H7 (cell line): ENCODE measurements around the gene SH3BP5L. TPM values are rescaled to one million over a fixed set of nuclear protein-coding genes. Genes with fewer than 3 reads are reported as not detected.

Experiments
- DNase-seq: peaks from one replicate; pipeline ENCODE4 v3.0.0; 2012
- H3K27me3 ChIP-seq: 2 replicates; pipeline ENCODE4 v1.6.0; 2011; ENCODE audit warnings: mild to moderate bottlenecking, low read length; ENCODE audit not compliant: control insufficient read depth, insufficient read depth
- H3K36me3 ChIP-seq: replicated peaks from 2 replicates; pipeline ENCODE4 v1.5.1; 2011; ENCODE audit warnings: low read length; ENCODE audit not compliant: control insufficient read depth, insufficient read depth
- H3K4me3 ChIP-seq: 2 replicates; pipeline ENCODE4 v1.5.1; 2011; ENCODE audit warnings: low read depth, mild to moderate bottlenecking, control low read depth, low read length, moderate library complexity; ENCODE audit not compliant: insufficient read depth
- total RNA-seq: library from RNA; depleted of rRNA; stranded (reverse); fragments of >200 nt; shearing (Covaris generic); gene quantifications from 2 replicates; pipeline ENCODE4 v1.2.3, GENCODE V29; 2014

SH3BP5L gene
- total RNA-seq, 1 experiment from 2014 or later: 38.2 TPM

- no peak overlapping the region for H3K4me3 ChIP-seq
- peak; percentile 56 for DNase-seq
- peaks cover 22% of the 10 kb centered on the region for H3K36me3 ChIP-seq
- H3K27me3 ChIP-seq: peaks cover 13% of the 10 kb centered on the region
Observed at GRCh38 chr1:248857201-248857600, 31.5 kb upstream of the SH3BP5L start.

GRCh38 chr1:248856176-248856575 is 30.5 kb upstream of the SH3BP5L start:
- Histone ChIP-seq H3K36me3 (peaks cover 22% of the 10 kb centered on the region), H3K27me3 (peaks cover 5% of the 10 kb centered on the region), H3K4me3 (no peak overlapping the region)
- DNase-seq: no peak

GRCh38 chr1:248855580-248855979 is 29.9 kb upstream of the SH3BP5L start:
- peaks cover 2% of the 10 kb centered on the region; the same call in 1 of the 2 replicates for H3K27me3 ChIP-seq
- DNase-seq: no peak
- H3K4me3 ChIP-seq: no peak overlapping the region
- H3K36me3 ChIP-seq: peaks cover 22% of the 10 kb centered on the region

GRCh38 chr1:248853663-248854375 is 28.1 kb upstream of the SH3BP5L start:
- no peak for DNase-seq
- H3K4me3 ChIP-seq: no peak overlapping the region
- peaks cover 2% of the 10 kb centered on the region; the same call in 1 of the 2 replicates for H3K27me3 ChIP-seq
- peaks cover 31% of the 10 kb centered on the region for H3K36me3 ChIP-seq

- Histone ChIP-seq H3K27me3 (no peaks in the 10 kb centered on the region; the same call in 1 of the 2 replicates), H3K4me3 (no peak overlapping the region), H3K36me3 (peaks cover 32% of the 10 kb centered on the region)
- no peak for DNase-seq
Observed at GRCh38 chr1:248852481-248853405, 27.0 kb upstream of the SH3BP5L start.

GRCh38 chr1:248851390-248851789 is 25.7 kb upstream of the SH3BP5L start:
- H3K36me3 ChIP-seq: peaks cover 34% of the 10 kb centered on the region
- H3K27me3 ChIP-seq: no peaks in the 10 kb centered on the region
- DNase-seq: no peak
- H3K4me3 ChIP-seq: no peak overlapping the region

- no peak for DNase-seq
- H3K27me3 ChIP-seq: no peaks in the 10 kb centered on the region
- no peak overlapping the region for H3K4me3 ChIP-seq
- H3K36me3 ChIP-seq: peaks cover 35% of the 10 kb centered on the region
Observed at GRCh38 chr1:248850536-248851251, 25.0 kb upstream of the SH3BP5L start.

- Histone ChIP-seq H3K36me3 (peaks cover 33% of the 10 kb centered on the region), H3K27me3 (no peaks in the 10 kb centered on the region), H3K4me3 (no peak overlapping the region)
- DNase-seq: no peak
Observed at GRCh38 chr1:248850124-248850523, 24.4 kb upstream of the SH3BP5L start.

GRCh38 chr1:248849637-248850036 is 23.9 kb upstream of the SH3BP5L start:
- H3K4me3 ChIP-seq: no peak overlapping the region
- H3K36me3 ChIP-seq: peaks cover 29% of the 10 kb centered on the region
- H3K27me3 ChIP-seq: no peaks in the 10 kb centered on the region
- no peak for DNase-seq

GRCh38 chr1:248849152-248849551 is 23.4 kb upstream of the SH3BP5L start:
- no peak for DNase-seq
- Histone ChIP-seq H3K27me3 (no peaks in the 10 kb centered on the region), H3K36me3 (peaks cover 25% of the 10 kb centered on the region), H3K4me3 (no peak overlapping the region)

GRCh38 chr1:248848602-248849001 is 22.9 kb upstream of the SH3BP5L start:
- Histone ChIP-seq H3K36me3 (peaks cover 21% of the 10 kb centered on the region), H3K27me3 (no peaks in the 10 kb centered on the region), H3K4me3 (no peak overlapping the region)
- no peak for DNase-seq

- no peak for DNase-seq
- Histone ChIP-seq H3K27me3 (no peaks in the 10 kb centered on the region), H3K4me3 (no peak overlapping the region), H3K36me3 (peaks cover 17% of the 10 kb centered on the region)
Observed at GRCh38 chr1:248847956-248848561, 22.3 kb upstream of the SH3BP5L start.

GRCh38 chr1:248847181-248847955 is 21.7 kb upstream of the SH3BP5L start:
- DNase-seq: no peak
- peaks cover 16% of the 10 kb centered on the region for H3K36me3 ChIP-seq

More at GRCh38 chr1:248847181-248847955, 21.7 kb upstream of the SH3BP5L start:
- Histone ChIP-seq H3K4me3 (no peak overlapping the region), H3K27me3 (no peaks in the 10 kb centered on the region)
